ENCODE data around the gene RBFOX2. TPM values are rescaled to one million over a fixed set of nuclear protein-coding genes. Genes with fewer than 3 reads are reported as not detected.

RBFOX2 gene
- total and polyA plus RNA-seq, 2 of the 8 experiments (the other 6 are each of a cell fraction or from before 2014, with no cell fraction given) = 121 to 122 TPM

DNA sequence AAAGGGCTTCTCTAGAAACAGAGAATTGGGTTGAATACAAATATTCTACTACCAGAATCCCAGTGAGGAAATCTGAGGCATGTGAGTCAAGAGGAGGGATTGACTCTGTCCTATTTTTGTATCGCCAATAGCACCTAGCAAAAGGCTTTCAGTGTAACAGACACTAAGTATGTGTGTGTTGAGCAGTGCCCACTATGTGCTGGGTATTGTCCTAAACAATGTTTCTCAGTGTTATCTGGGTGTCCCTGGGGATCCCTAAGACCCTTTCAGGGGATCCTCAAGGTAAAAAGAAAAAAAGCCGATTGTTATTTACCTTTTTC lies 21.0 kb upstream of the RBFOX2 start:
- Histone ChIP-seq H3K36me3 (ENCODE audit: control insufficient read depth in 2 of 4, insufficient read depth in 4 of 4, low read length in 3 of 4) (no peaks in the 10 kb centered on the region), H3K56ac (replicated peaks; ENCODE audit: insufficient read length, low read depth, low read length) (no peak overlapping the region), H3K27ac (ENCODE audit: low read depth, low read length) (no peak overlapping the region), H4K91ac (replicated peaks; ENCODE audit: insufficient read length, low read length) (no peak overlapping the region), H2BK15ac (ENCODE audit: low read length) (no peak overlapping the region), H3K14ac (ENCODE audit: insufficient read length) (no peak overlapping the region), H3K9ac (replicated peaks in 1 of 4; ENCODE audit: extremely low read depth in 1 of 4, low read depth in 3 of 4, low read length in 3 of 4) (no peak overlapping the region), H3K79me2 (ENCODE audit: control insufficient read depth in 1 of 2, insufficient read depth in 2 of 2, low read length in 2 of 2) (no peaks in the 10 kb centered on the region), H3K27me3 (replicated peaks in 1 of 4; ENCODE audit: control insufficient read depth in 3 of 4, extremely low read depth in 1 of 4, insufficient read depth in 3 of 4, low read length in 3 of 4) (no peaks in the 10 kb centered on the region), H3K79me1 (ENCODE audit: low read depth, low read length) (no peaks in the 10 kb centered on the region), H3K4me2 (ENCODE audit: insufficient read depth in 1 of 2, low read depth in 2 of 2, low read length in 2 of 2) (no peak overlapping the region), H2AFZ (ENCODE audit: low read length) (no peak overlapping the region), H3K18ac (ENCODE audit: extremely low read depth, low read length) (no peak overlapping the region), H4K20me1 (replicated peaks in 1 of 2; ENCODE audit: control insufficient read depth in 1 of 2, insufficient read depth in 2 of 2, low read length in 2 of 2) (no peaks in the 10 kb centered on the region), H3K4me3 (ENCODE audit: extremely low read depth in 1 of 4, insufficient read depth in 2 of 4, low read depth in 3 of 4, low read length in 4 of 4) (no peak overlapping the region), H3K23ac (ENCODE audit: insufficient read length) (no peak overlapping the region), H2BK12ac (ENCODE audit: low read depth, low read length) (no peak overlapping the region), H2BK120ac (replicated peaks; ENCODE audit: low read depth, low read length) (no peak overlapping the region), H3K4me1 (replicated peaks in 1 of 4; ENCODE audit: control insufficient read depth in 3 of 4, insufficient read depth in 4 of 4, low read length in 3 of 4) (no peaks in the 10 kb centered on the region), H3K4ac (replicated peaks; ENCODE audit: insufficient read length, low read depth, low read length) (no peak overlapping the region), H4K8ac (ENCODE audit: extremely low read depth, insufficient read depth, low read length) (no peak overlapping the region), H2AK5ac (ENCODE audit: low read depth, low read length) (no peak overlapping the region), H2BK5ac (ENCODE audit: low read depth, low read length) (no peak overlapping the region), H4K5ac (ENCODE audit: insufficient read length, low read depth, low read length) (no peak overlapping the region), H2BK20ac (ENCODE audit: low read length) (0 out of 2 replicates have a peak overlapping the region, but pooled peaks have one; percentile 13), H3K23me2 (ENCODE audit: low read depth, low read length) (no peaks in the 10 kb centered on the region; the same call in 1 of the 2 replicates), H3K9me3 (ENCODE audit: insufficient read depth in 2 of 2, low read depth in 1 of 2, low read length in 1 of 2) (no peaks in the 10 kb centered on the region)
- WGBS, 2 experiments (ENCODE audit: extremely low coverage in 1 of 2, insufficient coverage in 1 of 2, insufficient read length in 1 of 2, insufficient replicate concordance in 2 of 2, low coverage in 1 of 2, low lambda C conversion rate in 2 of 2, missing lambda C conversion rate in 1 of 2) = 95% methylated on average over 2 of the region's 2 CpGs; no CpG with 5 or more reads in 1 of the 2 experiments
- FAIRE-seq (no peak), DNase-seq (ENCODE audit: low read depth in 1 of 2, low spot score in 2 of 2) (no peak)
- ChIA-PET POLR2A (ENCODE audit: partially characterized antibody) (no interaction called here), CTCF (ENCODE audit: partially characterized antibody) (interaction anchor here (0.6 to 4.9 kb wide), 4 partner anchors 10 to 117 kb away, joined by 3 to 33 read pairs (median 4); no protein-coding TSS in a partner anchor)
- TF ChIP-seq CTBP2 (IDR thresholded peaks at IDR 0.05; ENCODE audit: borderline replicate concordance, insufficient read depth, insufficient read length, low read length) (no peak), GTF2F1 (IDR thresholded peaks at IDR 0.05; ENCODE audit: borderline replicate concordance, low read depth, low read length) (no peak), SIX5 (IDR thresholded peaks at IDR 0.05; ENCODE audit: low read depth, low read length) (no peak)

Measured in H1 (cell line).